ENCODE data around the gene DAB2IP.

GRCh38 chr9:121824651-121825030 is 173.2 kb downstream of the DAB2IP start:
- TF ChIP-seq CTCF (IDR thresholded peaks at IDR 0.05) (0 out of 2 replicates have a peak, but pooled peaks have one; percentile 13), ZFX (IDR thresholded peaks at IDR 0.05; ENCODE audit: borderline replicate concordance) (no peak)
